ENCODE results near the gene HINT3.

Gene HINT3

DNA sequence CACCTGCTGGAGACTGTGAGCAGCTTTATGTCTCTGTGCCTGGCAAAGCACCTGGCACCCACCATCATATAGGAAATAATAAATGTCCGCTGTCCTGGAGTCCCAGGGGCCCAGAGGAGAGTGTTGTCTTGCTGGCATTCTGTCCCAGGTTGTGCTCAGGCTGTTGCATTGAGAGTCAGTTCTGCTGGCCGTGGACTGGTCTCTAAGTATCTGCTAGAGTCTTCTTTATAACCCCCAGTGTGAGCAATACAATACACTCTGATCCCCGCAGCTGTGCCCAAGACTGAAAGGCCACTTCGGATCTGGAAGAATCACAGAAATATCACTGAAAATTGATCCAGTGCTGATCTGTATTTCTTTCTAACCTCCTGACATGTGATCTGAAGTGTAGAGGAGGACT lies 38.3 kb upstream of the HINT3 start:
- peaks cover 3% of the 10 kb centered on the region; the same call in 1 of the 2 replicates for H3K36me3 ChIP-seq (ENCODE audit: control insufficient read depth, insufficient read depth, low read length)
- no peaks in the 10 kb centered on the region for H3K27me3 ChIP-seq (replicated peaks; ENCODE audit: control insufficient read depth, insufficient read depth, low read length)
- no peak for DNase-seq (ENCODE audit: extremely low read depth, insufficient read length)
- TF ChIP-seq, protein P1, sequence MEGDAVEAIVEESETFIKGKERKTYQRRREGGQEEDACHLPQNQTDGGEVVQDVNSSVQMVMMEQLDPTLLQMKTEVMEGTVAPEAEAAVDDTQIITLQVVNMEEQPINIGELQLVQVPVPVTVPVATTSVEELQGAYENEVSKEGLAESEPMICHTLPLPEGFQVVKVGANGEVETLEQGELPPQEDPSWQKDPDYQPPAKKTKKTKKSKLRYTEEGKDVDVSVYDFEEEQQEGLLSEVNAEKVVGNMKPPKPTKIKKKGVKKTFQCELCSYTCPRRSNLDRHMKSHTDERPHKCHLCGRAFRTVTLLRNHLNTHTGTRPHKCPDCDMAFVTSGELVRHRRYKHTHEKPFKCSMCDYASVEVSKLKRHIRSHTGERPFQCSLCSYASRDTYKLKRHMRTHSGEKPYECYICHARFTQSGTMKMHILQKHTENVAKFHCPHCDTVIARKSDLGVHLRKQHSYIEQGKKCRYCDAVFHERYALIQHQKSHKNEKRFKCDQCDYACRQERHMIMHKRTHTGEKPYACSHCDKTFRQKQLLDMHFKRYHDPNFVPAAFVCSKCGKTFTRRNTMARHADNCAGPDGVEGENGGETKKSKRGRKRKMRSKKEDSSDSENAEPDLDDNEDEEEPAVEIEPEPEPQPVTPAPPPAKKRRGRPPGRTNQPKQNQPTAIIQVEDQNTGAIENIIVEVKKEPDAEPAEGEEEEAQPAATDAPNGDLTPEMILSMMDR (IDR thresholded peaks at IDR 0.05; ENCODE audit: insufficient read depth, low read length, poor library complexity, severe bottlenecking): no peak
- H3K4me3 ChIP-seq (replicated peaks; ENCODE audit: low read depth, low read length): no peak overlapping the region

GRCh38 chr6:125918681-125919566 lies 37.6 kb upstream of the HINT3 start:
- TF ChIP-seq, protein P1 (IDR thresholded peaks at IDR 0.05; ENCODE audit: insufficient read depth, low read length, poor library complexity, severe bottlenecking): no peak
- peaks cover 3% of the 10 kb centered on the region; the same call in 1 of the 2 replicates for H3K36me3 ChIP-seq (ENCODE audit: control insufficient read depth, insufficient read depth, low read length)
- H3K27me3 ChIP-seq (replicated peaks; ENCODE audit: control insufficient read depth, insufficient read depth, low read length): no peaks in the 10 kb centered on the region
- DNase-seq (ENCODE audit: extremely low read depth, insufficient read length): peak; percentile 73
- H3K4me3 ChIP-seq (replicated peaks; ENCODE audit: low read depth, low read length): peak overlapping the region; percentile 63

GRCh38 chr6:125919618-125920017 lies 37.0 kb upstream of the HINT3 start:
- peaks cover 3% of the 10 kb centered on the region; the same call in 1 of the 2 replicates for H3K36me3 ChIP-seq (ENCODE audit: control insufficient read depth, insufficient read depth, low read length)
- DNase-seq (ENCODE audit: extremely low read depth, insufficient read length): no peak
- TF ChIP-seq, protein P1 (IDR thresholded peaks at IDR 0.05; ENCODE audit: insufficient read depth, low read length, poor library complexity, severe bottlenecking): no peak
- H3K4me3 ChIP-seq (replicated peaks; ENCODE audit: low read depth, low read length): peak overlapping the region; percentile 63
- H3K27me3 ChIP-seq (replicated peaks; ENCODE audit: control insufficient read depth, insufficient read depth, low read length): no peaks in the 10 kb centered on the region

DNA sequence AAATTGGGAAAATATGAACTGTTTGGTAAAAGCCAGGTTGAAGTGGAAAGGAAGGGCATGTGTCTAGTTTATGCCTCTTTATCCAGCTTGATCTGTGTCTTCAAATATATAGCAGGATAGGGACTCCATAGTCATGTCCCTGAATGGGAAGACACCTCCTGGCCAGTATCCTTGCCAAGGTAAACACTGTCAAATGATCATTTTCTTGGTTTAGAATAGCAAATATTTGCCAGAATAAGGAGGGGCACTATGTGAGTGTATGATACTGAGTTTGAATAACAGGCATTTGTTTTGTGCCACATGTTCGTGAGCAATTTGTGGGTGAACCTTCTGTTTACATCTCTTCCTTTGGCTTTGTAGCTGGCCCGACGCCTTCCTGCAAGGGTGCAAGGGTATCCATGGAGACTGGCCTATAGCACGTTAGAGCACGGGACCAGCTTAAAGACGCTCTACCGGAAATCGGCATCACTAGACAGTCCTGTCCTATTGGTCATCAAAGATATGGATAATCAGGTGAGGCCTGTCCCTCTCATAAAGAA lies 34.2 kb upstream of the HINT3 start:
- Histone ChIP-seq H3K36me3 (ENCODE audit: control insufficient read depth, insufficient read depth, low read length) (peaks cover 6% of the 10 kb centered on the region), H3K27me3 (replicated peaks; ENCODE audit: control insufficient read depth, insufficient read depth, low read length) (no peaks in the 10 kb centered on the region), H3K4me3 (replicated peaks; ENCODE audit: low read depth, low read length) (no peak overlapping the region)
- TF ChIP-seq, protein P1 (IDR thresholded peaks at IDR 0.05; ENCODE audit: insufficient read depth, low read length, poor library complexity, severe bottlenecking): no peak
- DNase-seq (ENCODE audit: extremely low read depth, insufficient read length): no peak

DNA sequence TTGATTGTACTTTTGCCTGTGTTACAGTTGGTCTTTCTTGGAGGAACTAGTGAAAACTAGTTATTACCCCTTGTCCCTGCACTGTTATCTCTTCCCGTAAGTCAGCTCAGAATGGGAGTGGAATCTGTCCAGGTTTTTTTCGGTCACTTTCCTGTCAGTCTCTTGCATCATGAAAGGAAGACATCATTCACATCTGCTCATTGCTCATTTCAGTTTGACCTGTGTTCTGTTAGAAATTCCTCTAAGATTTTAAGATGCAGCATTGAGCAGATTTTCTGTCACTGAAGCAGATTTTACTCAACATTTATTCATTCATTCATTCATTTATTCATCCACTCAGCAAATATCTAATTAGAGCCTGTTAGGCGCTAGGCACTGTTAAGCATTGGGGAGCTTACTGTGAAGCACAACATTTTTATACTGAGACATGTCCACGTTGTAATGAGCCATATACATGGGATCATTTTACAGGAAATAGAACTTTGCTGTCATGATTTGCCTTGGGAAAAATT lies 33.1 kb upstream of the HINT3 start:
- no peak for DNase-seq (ENCODE audit: extremely low read depth, insufficient read length)
- H3K27me3 ChIP-seq (replicated peaks; ENCODE audit: control insufficient read depth, insufficient read depth, low read length): no peaks in the 10 kb centered on the region
- peaks cover 8% of the 10 kb centered on the region for H3K36me3 ChIP-seq (ENCODE audit: control insufficient read depth, insufficient read depth, low read length)
- H3K4me3 ChIP-seq (replicated peaks; ENCODE audit: low read depth, low read length): no peak overlapping the region
- TF ChIP-seq, protein P1 (IDR thresholded peaks at IDR 0.05; ENCODE audit: insufficient read depth, low read length, poor library complexity, severe bottlenecking): no peak

Measured in GM06990 (cell line).